Subcutaneous adipose tissue (tissue), 4 donors: Measurements from ENCODE around the gene CCNC. TPM values are rescaled to one million over a fixed set of nuclear protein-coding genes. Genes with fewer than 3 reads are reported as not detected.

Source experiments
- total RNA-seq, 4 donors: library from RNA; depleted of rRNA; stranded (reverse); fragments of >200 nt; gene quantifications; one replicate each; pipeline ENCODE4 v1.1.0, GENCODE V29; 2016
- TF ChIP-seq, protein P1 (sequence below): fragments of 450-650 bp; IDR thresholded peaks from one replicate; pipeline ENCODE4 v1.5.1; 2016; ENCODE audit warnings: low read depth, mild to moderate bottlenecking, control low read depth, antibody characterized with exemption, moderate library complexity

The CCNC gene
- total RNA-seq, 4 donors from 2014 or later = 48.2 to 77.3 (median 53.9) TPM

DNA sequence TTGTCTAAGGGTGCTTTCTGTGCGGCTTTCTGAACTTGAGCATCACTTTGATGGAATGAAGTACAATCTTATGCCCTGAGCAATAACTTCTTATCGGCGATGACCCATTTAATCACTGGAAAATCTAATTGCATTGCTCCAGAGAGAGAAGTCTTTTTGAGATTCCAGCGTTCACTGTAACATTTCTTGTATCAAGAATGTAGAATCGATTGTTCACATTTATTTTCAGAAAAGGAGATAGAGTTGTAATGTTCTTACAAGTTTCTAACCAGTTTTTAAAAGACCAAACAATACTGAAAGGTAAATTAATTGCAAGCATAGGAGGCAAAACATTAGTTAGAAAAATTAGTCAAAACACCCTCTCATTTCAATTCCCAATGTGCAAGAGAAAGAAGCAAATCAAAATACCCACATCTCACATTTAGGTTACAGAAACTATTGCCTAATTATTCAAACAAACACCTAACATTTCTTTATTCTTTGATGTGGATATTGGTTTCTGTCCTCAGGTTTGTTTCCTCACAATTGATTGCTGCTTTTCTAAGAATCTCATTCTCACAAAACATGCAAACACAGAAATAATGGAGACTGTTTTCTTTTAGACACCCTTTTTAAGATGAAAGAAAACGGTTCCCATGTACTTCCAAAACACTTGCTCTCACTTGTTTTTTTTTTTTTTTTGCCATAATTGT, 23.4 kb upstream of the CCNC start:
- TF ChIP-seq, protein P1, sequence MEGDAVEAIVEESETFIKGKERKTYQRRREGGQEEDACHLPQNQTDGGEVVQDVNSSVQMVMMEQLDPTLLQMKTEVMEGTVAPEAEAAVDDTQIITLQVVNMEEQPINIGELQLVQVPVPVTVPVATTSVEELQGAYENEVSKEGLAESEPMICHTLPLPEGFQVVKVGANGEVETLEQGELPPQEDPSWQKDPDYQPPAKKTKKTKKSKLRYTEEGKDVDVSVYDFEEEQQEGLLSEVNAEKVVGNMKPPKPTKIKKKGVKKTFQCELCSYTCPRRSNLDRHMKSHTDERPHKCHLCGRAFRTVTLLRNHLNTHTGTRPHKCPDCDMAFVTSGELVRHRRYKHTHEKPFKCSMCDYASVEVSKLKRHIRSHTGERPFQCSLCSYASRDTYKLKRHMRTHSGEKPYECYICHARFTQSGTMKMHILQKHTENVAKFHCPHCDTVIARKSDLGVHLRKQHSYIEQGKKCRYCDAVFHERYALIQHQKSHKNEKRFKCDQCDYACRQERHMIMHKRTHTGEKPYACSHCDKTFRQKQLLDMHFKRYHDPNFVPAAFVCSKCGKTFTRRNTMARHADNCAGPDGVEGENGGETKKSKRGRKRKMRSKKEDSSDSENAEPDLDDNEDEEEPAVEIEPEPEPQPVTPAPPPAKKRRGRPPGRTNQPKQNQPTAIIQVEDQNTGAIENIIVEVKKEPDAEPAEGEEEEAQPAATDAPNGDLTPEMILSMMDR = no peak

DNA sequence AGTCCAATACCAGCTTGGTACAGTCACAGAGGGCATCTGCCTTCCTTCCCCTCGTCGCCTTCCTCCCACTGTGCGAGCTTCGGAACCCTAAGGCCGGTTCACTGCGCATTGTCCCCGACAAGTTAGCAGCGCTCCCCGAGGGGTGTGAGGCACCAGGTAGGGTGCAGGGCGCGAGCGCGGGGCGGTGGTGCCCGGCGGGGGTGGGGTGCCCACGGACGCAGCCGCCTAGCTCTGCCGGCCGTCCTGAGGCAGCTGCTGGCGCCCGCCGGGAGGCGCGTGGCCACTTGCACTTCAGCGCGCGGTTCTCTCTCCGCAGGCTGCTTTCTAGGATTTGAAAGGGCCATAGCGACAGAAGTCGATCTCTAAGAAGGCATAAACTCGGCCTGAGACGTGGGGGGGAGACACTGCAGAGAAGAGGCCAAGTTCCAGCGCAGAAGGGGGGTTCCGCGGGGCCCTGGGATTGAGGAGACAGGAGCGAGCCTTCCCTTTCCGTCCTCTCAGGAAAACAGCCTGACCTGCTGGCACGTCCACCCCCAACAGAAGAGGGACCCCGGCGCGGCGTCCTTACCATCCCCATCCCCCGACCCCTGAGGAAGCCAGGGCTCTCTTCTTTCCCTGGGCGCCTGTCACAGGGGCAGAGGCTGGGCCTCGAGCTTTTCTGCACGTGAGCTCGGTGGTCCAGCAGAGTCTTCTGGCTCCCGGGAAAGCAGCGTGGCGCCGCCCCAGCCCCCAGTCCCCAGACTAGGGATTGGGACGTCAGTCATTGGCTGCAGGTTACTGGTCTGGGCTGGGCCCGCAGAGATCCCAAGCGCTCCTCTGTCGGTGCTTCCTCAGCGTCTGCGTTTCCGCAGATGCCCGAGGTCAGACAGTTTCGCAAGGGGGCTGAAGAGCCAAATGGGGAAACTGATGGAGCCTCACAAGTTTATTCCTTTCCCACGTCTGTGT, 22.5 kb upstream of the CCNC start:
- TF ChIP-seq, protein P1 = no peak

- TF ChIP-seq, protein P1 = no peak
These were observed 21.5 kb upstream of the CCNC start for GRCh38 chr6:99589907-99590493.

DNA sequence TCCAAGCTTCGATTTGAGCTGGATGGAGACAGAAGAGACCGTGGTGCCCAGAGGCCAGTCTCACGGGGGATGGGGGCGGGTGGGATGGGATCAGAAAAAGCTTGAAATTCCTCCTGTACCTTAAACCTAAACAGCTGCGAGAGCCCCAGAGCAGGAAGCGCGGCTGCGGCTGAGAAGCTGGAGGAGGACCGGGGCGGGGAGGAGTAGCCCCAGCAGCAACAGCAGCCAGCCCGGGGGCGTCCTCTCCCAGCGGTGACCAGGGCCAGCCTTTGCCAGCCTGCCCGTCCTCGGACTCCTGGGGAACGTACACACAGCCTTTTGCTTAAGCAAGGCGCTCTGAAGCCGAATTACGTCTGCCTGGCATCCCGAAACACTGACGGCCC, 20.8 kb upstream of the CCNC start:
- TF ChIP-seq, protein P1 = no peak

GRCh38 chr6:99588618-99589289, 20.3 kb upstream of the CCNC start:
- TF ChIP-seq, protein P1 = no peak

GRCh38 chr6:99587792-99588191, 19.3 kb upstream of the CCNC start:
- TF ChIP-seq, protein P1 = no peak
